HUES6 (cell line): ENCODE results near the gene TMEM187.
A peak's percentile ranks its signal among the peaks of the same experiment; 100 is the strongest.

Experiments
- H3K27ac ChIP-seq: 2 replicates; pipeline ENCODE4 v1.7.0; 2013; ENCODE audit warnings: low read depth, mild to moderate bottlenecking, low read length, inconsistent platforms
- H3K27me3 ChIP-seq: 2 replicates; pipeline ENCODE4 v1.6.1; 2013; ENCODE audit warnings: low read length; ENCODE audit not compliant: control insufficient read depth, insufficient read depth
- H3K36me3 ChIP-seq: 2 replicates; pipeline ENCODE4 v1.6.1; 2013; ENCODE audit warnings: low read length; ENCODE audit not compliant: control insufficient read depth, insufficient read depth
- H3K4me1 ChIP-seq: 2 replicates; pipeline ENCODE4 v1.6.1; 2013; ENCODE audit warnings: low read length; ENCODE audit not compliant: control insufficient read depth, insufficient read depth
- H3K4me3 ChIP-seq: 2 replicates; pipeline ENCODE4 v1.5.1; 2013; ENCODE audit warnings: low read depth, low read length
- H3K9ac ChIP-seq: one replicate; pipeline ENCODE4 v1.6.1; 2013; ENCODE audit warnings: mild to moderate bottlenecking, low read length
- H3K9me3 ChIP-seq: 2 replicates; pipeline ENCODE4 v1.6.1; 2013; ENCODE audit warnings: low read depth, low read length; ENCODE audit not compliant: control insufficient read depth, insufficient read depth

TMEM187 gene

DNA sequence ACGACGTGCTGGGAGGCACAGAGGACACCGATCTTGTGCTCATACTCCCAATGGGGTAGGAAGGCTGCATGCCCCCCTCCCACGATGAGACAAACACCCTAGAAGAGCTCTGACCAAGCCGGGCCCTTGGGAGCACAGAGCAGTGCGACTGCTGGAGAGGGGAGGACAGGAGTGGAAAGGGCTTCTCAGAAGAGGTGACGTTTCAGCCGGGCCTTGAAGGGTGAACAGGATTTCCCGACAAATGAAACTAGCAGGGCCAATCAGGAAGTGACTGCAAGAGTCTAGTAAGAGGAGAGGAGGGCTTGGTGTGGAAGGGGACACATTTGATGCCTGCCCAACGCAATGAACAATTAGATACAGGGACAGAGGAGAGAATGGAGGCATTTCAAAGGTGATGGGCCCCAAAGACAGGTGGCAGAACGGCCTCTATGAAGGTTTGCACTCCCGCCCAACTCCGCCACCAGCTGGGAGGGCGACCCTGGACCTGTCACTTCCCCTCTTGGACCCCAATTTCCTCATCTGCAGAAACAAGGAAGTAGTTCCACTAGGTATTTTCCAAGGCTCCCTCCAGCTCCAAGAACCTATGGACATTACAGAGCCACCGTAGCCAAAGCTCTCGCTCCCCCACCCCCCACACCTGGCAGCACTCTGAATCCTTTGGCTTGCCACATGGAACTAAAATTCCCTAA is 4.9 kb upstream of the TMEM187 start:
- Histone ChIP-seq H3K9me3 (no peaks in the 10 kb centered on the region), H3K4me3 (peak overlapping the region; percentile 81; the same call in 1 of the 2 replicates), H3K27ac (no peak overlapping the region), H3K9ac (peak overlapping the region; percentile 3), H3K4me1 (peaks cover 36% of the 10 kb centered on the region), H3K27me3 (no peaks in the 10 kb centered on the region), H3K36me3 (peaks cover 34% of the 10 kb centered on the region)

DNA sequence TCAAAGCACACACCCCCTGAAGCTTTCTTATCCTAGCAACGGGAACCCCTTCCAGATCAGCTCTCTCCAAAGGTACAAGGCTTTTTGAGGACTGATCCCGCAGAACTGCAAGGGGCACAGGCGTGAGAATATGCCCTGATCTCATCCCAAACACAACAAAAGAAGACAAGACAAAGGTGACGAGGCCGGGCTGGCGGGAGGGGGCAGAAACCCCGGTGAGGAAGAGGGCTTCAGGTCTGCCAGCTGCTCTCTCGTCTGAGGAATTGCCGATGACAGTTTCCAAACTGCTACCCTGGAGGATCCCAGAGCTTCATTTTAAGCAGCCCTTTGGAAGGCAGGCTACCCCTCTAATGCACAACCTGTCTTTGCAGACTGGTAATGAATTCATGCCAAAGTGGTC is 4.3 kb upstream of the TMEM187 start:
- H3K4me3 ChIP-seq: peak overlapping the region; percentile 81

DNA sequence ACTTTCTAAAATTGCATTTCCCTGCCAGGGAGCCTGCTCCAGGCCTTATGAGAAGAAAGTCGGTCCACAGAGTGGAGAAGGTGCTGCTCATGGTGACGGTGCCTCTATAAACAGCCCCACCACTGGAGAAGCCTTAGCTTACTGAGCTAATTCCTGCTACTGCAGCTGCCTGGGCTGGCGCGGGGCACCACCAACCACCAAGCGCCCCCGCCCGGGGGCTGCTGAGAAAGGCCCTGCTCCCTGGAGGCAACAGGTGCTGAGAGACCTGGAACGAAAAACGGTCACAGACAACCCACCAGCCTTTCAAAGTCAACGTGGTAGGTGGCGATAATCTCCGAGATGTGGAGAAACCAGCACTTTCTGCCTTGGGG is 3.8 kb upstream of the TMEM187 start:
- Histone ChIP-seq H3K27me3 (no peaks in the 10 kb centered on the region), H3K9me3 (no peaks in the 10 kb centered on the region), H3K27ac (no peak overlapping the region), H3K4me3 (peak overlapping the region; percentile 81), H3K9ac (peak overlapping the region; percentile 70), H3K36me3 (peaks cover 23% of the 10 kb centered on the region), H3K4me1 (peaks cover 41% of the 10 kb centered on the region)

More for the DNA sequence above, 4.3 kb upstream of the TMEM187 start:
- peaks cover 37% of the 10 kb centered on the region for H3K4me1 ChIP-seq
- no peak overlapping the region for H3K27ac ChIP-seq
- no peaks in the 10 kb centered on the region for H3K27me3 ChIP-seq
- H3K9me3 ChIP-seq: no peaks in the 10 kb centered on the region
- peak overlapping the region; percentile 9 for H3K9ac ChIP-seq
- peaks cover 28% of the 10 kb centered on the region for H3K36me3 ChIP-seq

DNA sequence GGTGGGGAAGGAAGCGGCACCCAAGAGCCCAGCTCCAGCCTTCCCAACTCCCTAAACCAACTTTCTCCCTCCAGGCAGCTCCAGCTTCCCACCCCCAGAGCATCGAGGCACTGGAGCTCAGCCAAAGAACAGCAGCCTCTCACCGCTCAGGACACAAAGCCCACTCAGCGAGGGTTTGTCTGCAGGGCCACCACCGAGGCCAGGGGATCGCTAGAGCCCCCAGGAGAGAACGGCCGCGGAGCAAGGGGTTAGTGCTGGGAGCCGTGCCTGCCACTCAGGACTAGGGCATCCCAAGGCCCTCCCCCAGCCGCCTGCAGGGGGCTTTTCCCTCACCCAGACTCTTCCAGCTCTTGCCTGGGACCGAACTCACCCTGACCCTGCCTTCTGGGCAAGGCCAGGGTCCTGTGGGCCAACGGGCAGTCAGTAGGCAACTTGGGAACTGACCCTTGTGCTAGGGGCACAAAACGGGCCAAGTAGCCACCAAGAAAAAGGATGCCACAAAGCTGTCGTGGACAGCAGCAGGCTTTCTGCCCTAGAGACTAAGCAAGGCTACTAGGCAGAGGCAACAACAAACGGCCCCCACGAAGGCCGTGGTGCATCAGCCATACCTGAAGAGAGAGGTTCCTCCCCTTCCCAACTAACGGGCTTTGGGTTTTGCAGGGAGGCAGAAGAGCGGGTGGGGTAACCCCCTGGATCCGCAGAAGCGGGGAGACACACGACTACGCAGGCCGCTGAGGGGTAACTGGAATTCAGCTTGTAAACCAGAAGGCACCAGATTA is 3.2 kb upstream of the TMEM187 start:
- Histone ChIP-seq H3K9me3 (no peaks in the 10 kb centered on the region), H3K36me3 (peaks cover 17% of the 10 kb centered on the region), H3K4me1 (peaks cover 47% of the 10 kb centered on the region), H3K9ac (peak overlapping the region; percentile 70), H3K4me3 (peak overlapping the region; percentile 81), H3K27me3 (no peaks in the 10 kb centered on the region), H3K27ac (no peak overlapping the region)

DNA sequence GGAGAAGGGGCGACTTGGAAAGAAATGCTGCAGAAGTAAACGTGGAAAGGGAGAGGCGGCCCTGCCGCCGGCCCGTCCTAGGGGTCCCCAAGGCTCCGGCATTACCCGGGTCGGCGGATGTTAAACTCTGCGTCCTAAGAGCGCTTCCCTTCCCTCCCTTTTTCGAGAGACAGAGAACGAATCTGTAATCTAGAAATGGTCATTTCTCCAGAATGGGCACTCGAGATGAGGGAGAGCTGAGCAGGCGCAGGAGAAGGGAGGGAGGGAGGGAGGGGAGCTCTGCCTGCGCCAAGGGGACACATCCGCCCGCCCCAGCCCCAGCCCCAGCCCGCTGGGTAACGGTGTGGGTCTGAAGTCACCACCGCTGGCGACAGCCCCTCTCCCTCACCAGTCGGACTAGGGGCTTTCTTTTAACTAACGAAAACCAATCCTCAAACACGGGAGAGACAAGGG is 2.6 kb upstream of the TMEM187 start:
- Histone ChIP-seq H3K27me3 (no peaks in the 10 kb centered on the region), H3K4me1 (peaks cover 51% of the 10 kb centered on the region), H3K9ac (peak overlapping the region; percentile 70), H3K9me3 (no peaks in the 10 kb centered on the region), H3K4me3 (peak overlapping the region; percentile 81), H3K27ac (no peak overlapping the region), H3K36me3 (peaks cover 15% of the 10 kb centered on the region)

DNA sequence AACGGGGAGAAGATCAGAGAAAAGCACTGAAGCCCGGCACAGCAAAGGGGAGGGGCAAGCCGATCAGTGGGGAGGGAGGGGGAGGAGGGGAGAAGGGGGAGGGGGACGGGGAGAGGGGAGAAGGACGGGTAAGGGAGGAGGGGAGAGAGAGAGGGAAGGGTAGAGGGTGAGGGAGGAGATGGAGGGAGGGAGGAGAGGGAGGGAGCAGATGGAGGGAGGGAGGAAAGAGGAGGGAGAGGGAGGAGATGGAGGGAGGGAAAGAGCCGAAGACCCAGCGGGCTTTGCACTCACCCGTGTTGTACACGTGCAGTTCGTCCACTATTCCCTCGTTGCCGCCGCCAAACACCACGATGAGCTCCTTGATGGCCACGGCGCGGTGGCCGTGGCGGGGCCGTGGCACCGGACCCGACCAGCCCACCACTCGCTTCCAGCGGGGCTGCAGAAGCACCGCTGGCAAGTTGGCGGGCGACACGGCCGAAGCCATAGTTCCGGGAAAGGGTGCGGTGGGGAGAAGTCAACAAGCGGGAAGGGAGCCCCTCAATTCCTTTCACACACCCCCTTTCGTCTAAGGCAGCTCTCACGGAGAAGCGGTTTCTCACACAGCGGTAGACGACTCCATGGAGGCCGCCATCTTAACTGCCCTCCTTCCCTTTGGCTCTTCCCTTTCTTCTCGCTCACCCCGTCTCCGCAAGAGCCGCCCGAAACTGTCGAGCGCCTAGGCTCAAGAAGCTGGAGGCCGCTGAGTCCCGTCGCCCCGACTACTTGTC is 2.0 kb upstream of the TMEM187 start:
- peaks cover 51% of the 10 kb centered on the region for H3K4me1 ChIP-seq
- peak overlapping the region; percentile 81 for H3K4me3 ChIP-seq
- H3K27me3 ChIP-seq: no peaks in the 10 kb centered on the region
- peaks cover 15% of the 10 kb centered on the region for H3K36me3 ChIP-seq
- peak overlapping the region; percentile 99 for H3K27ac ChIP-seq
- H3K9ac ChIP-seq: peak overlapping the region; percentile 98
- H3K9me3 ChIP-seq: no peaks in the 10 kb centered on the region

DNA sequence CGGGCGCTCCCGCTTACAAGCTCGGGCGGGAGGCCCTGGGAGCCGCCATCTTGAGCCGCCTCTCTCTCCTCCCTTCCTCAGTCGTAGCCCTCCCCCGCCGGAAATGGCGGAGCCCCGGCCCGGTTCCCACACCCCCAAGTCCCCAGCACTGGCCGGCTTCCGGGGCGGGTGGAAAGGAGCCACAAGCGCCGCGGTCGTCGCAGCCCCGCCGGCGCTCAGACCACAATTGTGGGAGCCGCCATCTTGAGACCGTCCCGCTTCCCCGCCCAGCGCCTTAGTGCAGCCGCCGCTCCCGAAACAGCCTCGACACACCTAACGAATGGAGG is 1.5 kb upstream of the TMEM187 start:
- H3K27ac ChIP-seq: peak overlapping the region; percentile 99

DNA sequence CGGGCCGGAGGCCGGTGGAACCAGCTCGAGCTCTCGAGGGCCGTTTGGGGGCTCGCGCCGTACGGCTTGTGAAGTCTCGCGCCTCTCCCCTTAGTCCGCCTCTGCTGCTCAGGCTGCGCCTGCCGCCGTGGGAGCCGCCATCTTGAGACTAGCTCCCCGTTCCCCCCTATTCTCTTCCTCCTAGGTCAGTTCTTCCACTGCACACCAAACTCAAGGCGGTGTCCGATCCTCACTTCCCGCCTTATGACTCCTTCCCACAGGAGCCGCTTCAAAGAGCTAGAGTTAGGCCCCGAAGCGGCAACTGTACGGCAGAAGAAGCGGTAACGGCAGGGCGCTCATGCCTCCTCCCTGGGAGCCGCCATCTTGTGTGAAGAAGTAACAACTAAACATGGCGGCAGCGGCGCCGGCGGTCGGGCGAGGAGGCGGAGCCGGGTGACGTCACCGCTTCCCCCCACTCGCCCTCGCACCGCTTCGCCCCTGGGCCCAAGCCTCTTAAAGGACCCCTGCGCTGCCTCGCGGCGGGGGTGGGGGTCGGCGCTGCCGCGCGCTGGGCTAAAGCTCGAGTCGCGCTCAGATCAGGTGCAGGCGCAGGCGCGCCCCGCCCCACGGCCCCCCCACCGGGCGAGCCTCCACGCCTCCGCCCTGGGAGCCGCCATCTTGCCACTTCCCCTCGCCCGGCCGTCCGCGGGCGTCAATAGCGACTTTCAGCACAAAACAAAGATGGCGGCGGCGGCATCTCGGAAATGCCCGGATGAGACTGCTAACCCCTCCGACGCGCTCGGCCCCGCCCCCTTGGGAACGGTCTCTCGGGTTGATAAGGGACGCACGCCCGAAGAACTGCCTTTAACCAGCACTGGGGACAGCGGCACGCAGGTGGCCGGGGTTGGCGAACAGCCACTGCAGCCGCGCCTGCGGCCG is 845 bp upstream of the TMEM187 start, which contains the start of gene HCFC1:
HCFC1 (minus strand) TSS at position 369 of the 918 bp plus-strand sequence. CDS start 978 bp downstream, outside the sequence.
- no peaks in the 10 kb centered on the region for H3K9me3 ChIP-seq
- H3K4me1 ChIP-seq: peaks cover 44% of the 10 kb centered on the region
- H3K27me3 ChIP-seq: no peaks in the 10 kb centered on the region
- H3K27ac ChIP-seq: peak within 1 kb of the TSS; percentile 99
- H3K36me3 ChIP-seq: peaks cover 13% of the 10 kb centered on the region
- H3K4me3 ChIP-seq: peak within 1 kb of the TSS; percentile 81
- H3K9ac ChIP-seq: peak within 1 kb of the TSS; percentile 98

More for the DNA sequence above, 1.5 kb upstream of the TMEM187 start:
- Histone ChIP-seq H3K4me3 (peak overlapping the region; percentile 81), H3K36me3 (peaks cover 15% of the 10 kb centered on the region), H3K9me3 (no peaks in the 10 kb centered on the region), H3K4me1 (peaks cover 50% of the 10 kb centered on the region), H3K9ac (peak overlapping the region; percentile 98), H3K27me3 (no peaks in the 10 kb centered on the region)

DNA sequence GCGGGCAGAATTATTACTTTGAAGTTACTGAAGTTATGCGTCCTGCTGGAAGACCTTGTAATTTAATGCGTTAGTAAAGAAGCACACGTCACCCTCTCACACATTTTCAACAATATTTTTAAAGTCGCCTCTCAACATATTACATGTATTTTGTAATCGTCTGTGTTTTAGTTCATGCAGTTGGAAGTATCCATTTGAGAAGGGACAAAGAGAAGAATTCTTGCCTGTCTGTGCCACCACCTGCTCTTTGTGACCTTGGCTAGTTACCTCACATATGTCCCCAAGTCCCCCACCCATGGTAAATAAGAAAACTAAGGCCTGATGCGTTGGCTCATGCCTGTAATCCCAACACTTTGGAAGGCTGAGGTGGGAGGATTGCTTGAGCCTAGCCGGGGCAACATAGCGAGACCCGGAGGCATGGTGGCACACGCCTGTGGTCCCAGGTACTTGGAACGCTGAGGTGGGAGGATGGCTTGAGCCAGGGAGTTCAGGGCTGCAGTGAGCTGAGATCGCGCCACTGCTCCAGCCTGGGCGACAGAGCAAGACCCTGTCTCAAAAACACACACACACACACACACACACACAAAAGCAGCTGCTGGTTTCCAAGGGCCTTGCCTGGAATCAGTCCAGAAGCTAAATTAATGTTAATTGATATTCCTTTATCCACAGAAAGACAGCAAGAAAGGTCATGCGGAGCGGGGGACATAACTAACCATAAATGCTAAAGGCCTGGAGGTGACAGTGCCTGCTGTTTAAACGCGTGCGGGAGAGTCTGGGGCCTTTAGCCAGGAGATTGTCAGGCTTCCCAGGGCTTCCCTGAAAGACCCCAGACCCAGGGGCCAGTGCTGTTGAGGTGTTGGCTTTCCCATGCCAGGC is 811 bp downstream of the TMEM187 start:
- H3K9me3 ChIP-seq: no peaks in the 10 kb centered on the region
- peak overlapping the region; percentile 83 for H3K27ac ChIP-seq
- H3K27me3 ChIP-seq: no peaks in the 10 kb centered on the region
- peaks cover 4% of the 10 kb centered on the region; the same call in 1 of the 2 replicates for H3K36me3 ChIP-seq
- H3K9ac ChIP-seq: peak overlapping the region; percentile 98
- peak overlapping the region; percentile 81 for H3K4me3 ChIP-seq
- peaks cover 28% of the 10 kb centered on the region for H3K4me1 ChIP-seq
